Measurements from ENCODE around the gene SRGN. TPM values are rescaled to one million over a fixed set of nuclear protein-coding genes. Genes with fewer than 3 reads are reported as not detected.
"Not testable (repeated sequence)": the region's sequence is repeated elsewhere in the genome, so short reads cannot be mapped to it uniquely, and the experiment has no call there.

The SRGN gene
- total RNA-seq = 100 to 1,000 TPM; 122 to 133 TPM
- polyA plus RNA-seq = 100 to 1,000 TPM; 168 to 298 TPM

- Mint-ChIP-seq H3K36me3 (peaks cover 0 to 32% of the 10 kb centered on the region in 2 donors), H3K27ac (peak within 1 kb of the TSS; percentile 94 to 99 (median 98)), H3K27me3 (peaks cover 0 to 1% of the 10 kb centered on the region in 2 donors), H3K4me3 (peak within 1 kb of the TSS; percentile 86 to 96 (median 92)), H3K4me1 (peaks cover 38 to 67% (median 50%) of the 10 kb centered on the region in 4 donors), H3K9me3 (peaks cover 0 to 2% (median 0%) of the 10 kb centered on the region in 8 donors)
- Histone ChIP-seq H3K36me3 (ENCODE audit: insufficient read depth, low read length) (no peaks in the 10 kb centered on the region), H3K4me3 (ENCODE audit: low read length in 2 of 2) (peak within 1 kb of the TSS; percentile 76 to 89), H3K27ac (ENCODE audit: low read depth, low read length) (peak within 1 kb of the TSS; percentile 100), H3K9me3 (ENCODE audit: control insufficient read depth in 1 of 2, low read length in 2 of 2) (no peaks in the 10 kb centered on the region), H3K27me3 (ENCODE audit: insufficient read depth, low read length) (no peaks in the 10 kb centered on the region), H3K4me1 (ENCODE audit: insufficient read depth, low read length) (peaks cover 49% of the 10 kb centered on the region)
- intact Hi-C loops (cut with micrococcal nuclease) = loop anchor here (2.0 to 5.0 kb wide), 3 partner anchors 27 to 756 kb away; partner anchors contain the start of genes CCAR1, HNRNPH3 and PBLD
- ChIA-PET CTCF (ENCODE audit: partially characterized antibody) (interaction anchor here (0.6 to 3.4 kb wide), 10 partner anchors 12 to 1159 kb away, joined by 3 to 24 read pairs (median 3); no protein-coding TSS in a partner anchor), POLR2A (ENCODE audit: partially characterized antibody) (interaction anchor here (0.5 to 6.5 kb wide), 25 partner anchors 8 to 756 kb away, joined by 3 to 110 read pairs (median 3); partner anchors contain the start of genes DDX21, HNRNPH3, KIFBP and SUPV3L1)
- DNase-seq = peak; percentile 87 to 94 (median 90)
Observed at GRCh38 chr10:69087590-69088470, at the start of gene SRGN. Gene SRGN, plus strand, starts transcription at chr10:69088103. Its CDS starts 55 bp downstream, at chr10:69088158.

- H3K36me3 ChIP-seq (ENCODE audit: insufficient read depth, low read length); H3K27ac Mint-ChIP-seq; intact Hi-C loops (cut with micrococcal nuclease); H3K36me3 Mint-ChIP-seq; H3K9me3 Mint-ChIP-seq; DNase-seq; H3K9me3 ChIP-seq (ENCODE audit: control insufficient read depth in 1 of 2, low read length in 2 of 2); H3K27me3 Mint-ChIP-seq; H3K27me3 ChIP-seq (ENCODE audit: insufficient read depth, low read length); H3K4me3 ChIP-seq (ENCODE audit: low read length in 2 of 2); H3K27ac ChIP-seq (ENCODE audit: low read depth, low read length); H3K4me3 Mint-ChIP-seq: not testable (repeated sequence)
- H3K4me1 Mint-ChIP-seq = peaks cover 18 to 24% (median 22%) of the 10 kb centered on the region in 4 donors
- CTCF ChIA-PET (ENCODE audit: partially characterized antibody) = interaction anchor here (0.7 to 1.3 kb wide), 2 partner anchors 25 to 28 kb away, joined by 3 to 4 read pairs; no protein-coding TSS in a partner anchor
- POLR2A ChIA-PET (ENCODE audit: partially characterized antibody) = interaction anchor here (1.1 kb wide), 1 partner anchor 47 kb away, joined by 3 read pairs; the partner anchor contains the start of gene SRGN
- peaks cover 28% of the 10 kb centered on the region for H3K4me1 ChIP-seq (ENCODE audit: insufficient read depth, low read length)
Observed at GRCh38 chr10:69040904-69041303, 47.0 kb upstream of the SRGN start.

- Mint-ChIP-seq H3K9me3 (no peaks in the 10 kb centered on the region), H3K36me3 (peaks cover 0 to 2% of the 10 kb centered on the region in 2 donors), H3K27me3 (no peaks in the 10 kb centered on the region), H3K4me3 (no peak overlapping the region), H3K4me1 (peaks cover 19 to 32% (median 26%) of the 10 kb centered on the region in 4 donors), H3K27ac (peak overlapping the region in 1 of 7 donors; percentile 18)
- Histone ChIP-seq H3K4me3 (ENCODE audit: low read length in 2 of 2) (no peak overlapping the region), H3K27ac (ENCODE audit: low read depth, low read length) (no peak overlapping the region), H3K27me3 (ENCODE audit: insufficient read depth, low read length) (no peaks in the 10 kb centered on the region), H3K4me1 (ENCODE audit: insufficient read depth, low read length) (peaks cover 32% of the 10 kb centered on the region), H3K9me3 (ENCODE audit: control insufficient read depth in 1 of 2, low read length in 2 of 2) (no peaks in the 10 kb centered on the region), H3K36me3 (ENCODE audit: insufficient read depth, low read length) (no peaks in the 10 kb centered on the region)
- ChIA-PET CTCF (ENCODE audit: partially characterized antibody) (interaction anchor here (1.2 kb wide), 1 partner anchor 37 kb away, joined by 4 read pairs; no protein-coding TSS in a partner anchor), POLR2A (ENCODE audit: partially characterized antibody) (no interaction called here)
- DNase-seq = no peak
- intact Hi-C loops (cut with micrococcal nuclease) = no loop called here
Observed at GRCh38 chr10:69042417-69042816, 45.5 kb upstream of the SRGN start.

GRCh38 chr10:69042838-69043237 is 45.1 kb upstream of the SRGN start:
- Mint-ChIP-seq H3K36me3 (peaks cover 0 to 2% of the 10 kb centered on the region in 2 donors), H3K4me3 (no peak overlapping the region), H3K9me3 (no peaks in the 10 kb centered on the region), H3K4me1 (peaks cover 19 to 32% (median 26%) of the 10 kb centered on the region in 4 donors), H3K27ac (peak overlapping the region in 2 of 7 donors; percentile 18 to 29), H3K27me3 (no peaks in the 10 kb centered on the region)
- no peak overlapping the region for H3K27ac ChIP-seq (ENCODE audit: low read depth, low read length)
- intact Hi-C loops (cut with micrococcal nuclease) = no loop called here
- H3K9me3 ChIP-seq (ENCODE audit: control insufficient read depth in 1 of 2, low read length in 2 of 2) = no peaks in the 10 kb centered on the region
- DNase-seq = no peak
- H3K4me3 ChIP-seq (ENCODE audit: low read length in 2 of 2) = no peak overlapping the region
- peaks cover 32% of the 10 kb centered on the region for H3K4me1 ChIP-seq (ENCODE audit: insufficient read depth, low read length)
- ChIA-PET CTCF (ENCODE audit: partially characterized antibody) (interaction anchor here (3.6 to 3.8 kb wide), 2 partner anchors 37 to 50 kb away, joined by 23 to 27 read pairs; no protein-coding TSS in a partner anchor), POLR2A (ENCODE audit: partially characterized antibody) (interaction anchor here (7.1 kb wide), 1 partner anchor 47 kb away, joined by 110 read pairs; the partner anchor contains the start of gene SRGN)
- no peaks in the 10 kb centered on the region for H3K27me3 ChIP-seq (ENCODE audit: insufficient read depth, low read length)
- H3K36me3 ChIP-seq (ENCODE audit: insufficient read depth, low read length) = no peaks in the 10 kb centered on the region

GRCh38 chr10:69043931-69044531 is 43.9 kb upstream of the SRGN start:
- Histone ChIP-seq H3K4me3 (ENCODE audit: low read length in 2 of 2) (peak overlapping the region; percentile 20 to 26), H3K27me3 (ENCODE audit: insufficient read depth, low read length) (no peaks in the 10 kb centered on the region), H3K36me3 (ENCODE audit: insufficient read depth, low read length) (no peaks in the 10 kb centered on the region), H3K9me3 (ENCODE audit: control insufficient read depth in 1 of 2, low read length in 2 of 2) (no peaks in the 10 kb centered on the region), H3K27ac (ENCODE audit: low read depth, low read length) (peak overlapping the region; percentile 57), H3K4me1 (ENCODE audit: insufficient read depth, low read length) (peaks cover 32% of the 10 kb centered on the region)
- H3K4me3 Mint-ChIP-seq = peak overlapping the region; percentile 41 to 86 (median 72)
- intact Hi-C loops (cut with micrococcal nuclease) = no loop called here
- ChIA-PET CTCF (ENCODE audit: partially characterized antibody) (interaction anchor here (0.8 to 3.8 kb wide), 9 partner anchors 17 to 88 kb away, joined by 3 to 27 read pairs (median 3); partner anchors contain the start of genes DDX21 and SRGN), POLR2A (ENCODE audit: partially characterized antibody) (interaction anchor here (1.0 to 7.1 kb wide), 12 partner anchors 11 to 275 kb away, joined by 3 to 110 read pairs (median 6); partner anchors contain the start of genes DDX21, SRGN, SUPV3L1 and VPS26A)
- no peaks in the 10 kb centered on the region for H3K27me3 Mint-ChIP-seq
- H3K27ac Mint-ChIP-seq = peak overlapping the region; percentile 93 to 99 (median 97)
- peak; percentile 19 to 47 (median 34) for DNase-seq
- peaks cover 0 to 2% of the 10 kb centered on the region in 2 donors for H3K36me3 Mint-ChIP-seq
- peaks cover 19 to 32% (median 27%) of the 10 kb centered on the region in 4 donors for H3K4me1 Mint-ChIP-seq
- no peaks in the 10 kb centered on the region for H3K9me3 Mint-ChIP-seq

GRCh38 chr10:69044546-69044945 is 43.4 kb upstream of the SRGN start:
- ChIA-PET POLR2A (ENCODE audit: partially characterized antibody) (interaction anchor here (0.7 to 7.1 kb wide), 15 partner anchors 11 to 274 kb away, joined by 3 to 110 read pairs (median 4); partner anchors contain the start of genes DDX21, SRGN, SUPV3L1 and VPS26A), CTCF (ENCODE audit: partially characterized antibody) (interaction anchor here (0.7 to 3.8 kb wide), 8 partner anchors 19 to 67 kb away, joined by 3 to 27 read pairs (median 3); partner anchors contain the start of gene SRGN)
- Mint-ChIP-seq H3K4me1 (peaks cover 19 to 32% (median 27%) of the 10 kb centered on the region in 4 donors), H3K27me3 (no peaks in the 10 kb centered on the region), H3K36me3 (peaks cover 0 to 2% of the 10 kb centered on the region in 2 donors), H3K27ac (peak overlapping the region; percentile 93 to 99 (median 97)), H3K9me3 (no peaks in the 10 kb centered on the region), H3K4me3 (peak overlapping the region; percentile 41 to 86 (median 72))
- no peaks in the 10 kb centered on the region for H3K9me3 ChIP-seq (ENCODE audit: control insufficient read depth in 1 of 2, low read length in 2 of 2)
- peak overlapping the region; percentile 20 to 26 for H3K4me3 ChIP-seq (ENCODE audit: low read length in 2 of 2)
- no peaks in the 10 kb centered on the region for H3K27me3 ChIP-seq (ENCODE audit: insufficient read depth, low read length)
- no peaks in the 10 kb centered on the region for H3K36me3 ChIP-seq (ENCODE audit: insufficient read depth, low read length)
- intact Hi-C loops (cut with micrococcal nuclease) = no loop called here
- peaks cover 32% of the 10 kb centered on the region for H3K4me1 ChIP-seq (ENCODE audit: insufficient read depth, low read length)
- peak overlapping the region; percentile 57 for H3K27ac ChIP-seq (ENCODE audit: low read depth, low read length)
- DNase-seq = peak in 2 of 5 donors; percentile 13

All from CD4-positive, alpha-beta memory T cell (primary cell).